Natural killer cell (primary cell): ENCODE data around the gene EPS8. TPM values are rescaled to one million over a fixed set of nuclear protein-coding genes. Genes with fewer than 3 reads are reported as not detected.

Source experiments
- ATAC-seq, 3 donors: fragments of 150-1000 bp in 2 of 3; fragments of 200-7000 bp in 1 of 3; cut with Tn5 transposase; 1 replicate in 1 of 3; 2 replicates in 2 of 3; pipeline ENCODE4 v1.10.0; 2021; ENCODE audit warnings: mild to moderate bottlenecking in 2 of 3, moderate library complexity in 2 of 3
- DNase-seq, 2 donors: peaks; one replicate each; pipeline versions ENCODE4 v3.0.0 to v3.0.0-alpha.2; 2013 to 2021; ENCODE audit warnings: mixed read lengths in 1 of 2
- H3K27ac ChIP-seq: one replicate; pipeline ENCODE4 v1.5.1; 2013; ENCODE audit warnings: mild to moderate bottlenecking, low read length
- H3K27me3 ChIP-seq: one replicate; pipeline ENCODE4 v1.6.1; 2013; ENCODE audit warnings: low read length; ENCODE audit not compliant: control insufficient read depth, insufficient read depth
- H3K36me3 ChIP-seq: one replicate; pipeline ENCODE4 v1.6.1; 2013; ENCODE audit warnings: low read length; ENCODE audit not compliant: control insufficient read depth, insufficient read depth
- H3K4me1 ChIP-seq: one replicate; pipeline ENCODE4 v1.6.1; 2013; ENCODE audit warnings: low read length; ENCODE audit not compliant: control insufficient read depth, insufficient read depth
- H3K4me3 ChIP-seq: one replicate; pipeline ENCODE4 v1.5.1; 2013; ENCODE audit warnings: low read length
- H3K9me3 ChIP-seq: one replicate; pipeline ENCODE4 v1.6.1; 2013; ENCODE audit warnings: low read length; ENCODE audit not compliant: control insufficient read depth, insufficient read depth
- H3K27ac Mint-ChIP-seq, 2 donors: one replicate each; pipeline ENCODE4 v1.8.0; 2022; ENCODE audit warnings: mild to moderate bottlenecking in 2 of 2, mixed read lengths in 2 of 2, moderate library complexity in 1 of 2
- H3K27me3 Mint-ChIP-seq, 2 donors: one replicate each; pipeline ENCODE4 v1.8.0; 2022; ENCODE audit warnings: low read depth in 2 of 2, mixed read lengths in 2 of 2
- H3K36me3 Mint-ChIP-seq: one replicate; pipeline ENCODE4 v1.8.0; 2022; ENCODE audit warnings: mixed read lengths
- H3K4me1 Mint-ChIP-seq, 2 donors: one replicate each; pipeline ENCODE4 v1.8.0; 2022; ENCODE audit warnings: mixed read lengths in 2 of 2
- H3K4me3 Mint-ChIP-seq: one replicate; pipeline ENCODE4 v1.8.0; 2022; ENCODE audit warnings: mild to moderate bottlenecking, moderate library complexity, mixed read lengths
- H3K9me3 Mint-ChIP-seq, 2 donors: one replicate each; pipeline ENCODE4 v1.8.0; 2022; ENCODE audit warnings: mixed read lengths in 2 of 2
- WGBS: methylation state at CpG from one replicate; pipeline ENCODE4 v1.1.7; 2013; ENCODE audit warnings: missing lambda C conversion rate; ENCODE audit not compliant: insufficient coverage; 5-methylcytosine and 5-hydroxymethylcytosine counted together
- intact Hi-C: fragments of 100-400 bp; cut with micrococcal nuclease; formaldehyde crosslinking; loops from one replicate; pipeline ENCODE4 v1.14.2; 2022
- total RNA-seq, 4 donors: library from RNA; stranded (reverse); fragments of 120-200 nt in 1 of 4; gene quantifications; one replicate each; pipeline versions ENCODE4 v1.2.3 to v1.2.4, GENCODE V29; 2013 to 2022
- TF ChIP-seq, protein P1 (sequence below): fragments of 200-600 bp; IDR thresholded peaks from one replicate; pipeline ENCODE4 v1.8.0; 2022; ENCODE audit warnings: antibody characterized with exemption

EPS8 gene
- total RNA-seq, 3 donors from 2014 or later (not counting 1 experiment from before 2014, with no cell fraction given) = 1.5 to 2.6 (median 1.5) TPM

DNA sequence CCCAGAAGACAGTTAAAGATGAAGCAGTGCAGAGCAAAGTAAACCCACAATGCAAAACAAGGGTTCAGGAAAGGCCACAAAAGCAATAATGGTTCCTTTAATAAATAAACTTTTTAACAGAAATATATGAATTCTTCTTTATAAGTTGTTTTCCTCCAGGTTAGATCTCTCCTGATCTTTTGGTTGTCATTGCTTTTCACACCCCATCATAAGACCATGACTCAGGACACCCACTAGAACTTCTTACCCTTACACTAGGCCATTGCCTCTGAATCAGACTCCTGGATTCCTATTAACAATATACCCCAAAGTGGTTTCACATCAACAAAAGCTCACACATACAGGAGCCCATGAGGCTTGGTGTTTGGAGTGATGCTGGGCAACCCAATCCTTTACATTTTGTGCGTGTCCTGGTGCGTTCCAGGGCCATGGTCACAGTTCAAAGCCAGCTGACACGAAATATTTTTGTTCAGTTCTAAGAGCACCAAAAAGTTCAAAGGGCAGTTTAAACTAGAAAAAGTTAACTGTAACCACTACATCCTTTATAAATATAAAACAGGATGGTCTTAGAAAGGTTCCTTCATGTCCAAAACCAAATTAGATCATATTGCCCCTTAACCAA lies 187.0 kb downstream of the EPS8 start:
- TF ChIP-seq, protein P1, sequence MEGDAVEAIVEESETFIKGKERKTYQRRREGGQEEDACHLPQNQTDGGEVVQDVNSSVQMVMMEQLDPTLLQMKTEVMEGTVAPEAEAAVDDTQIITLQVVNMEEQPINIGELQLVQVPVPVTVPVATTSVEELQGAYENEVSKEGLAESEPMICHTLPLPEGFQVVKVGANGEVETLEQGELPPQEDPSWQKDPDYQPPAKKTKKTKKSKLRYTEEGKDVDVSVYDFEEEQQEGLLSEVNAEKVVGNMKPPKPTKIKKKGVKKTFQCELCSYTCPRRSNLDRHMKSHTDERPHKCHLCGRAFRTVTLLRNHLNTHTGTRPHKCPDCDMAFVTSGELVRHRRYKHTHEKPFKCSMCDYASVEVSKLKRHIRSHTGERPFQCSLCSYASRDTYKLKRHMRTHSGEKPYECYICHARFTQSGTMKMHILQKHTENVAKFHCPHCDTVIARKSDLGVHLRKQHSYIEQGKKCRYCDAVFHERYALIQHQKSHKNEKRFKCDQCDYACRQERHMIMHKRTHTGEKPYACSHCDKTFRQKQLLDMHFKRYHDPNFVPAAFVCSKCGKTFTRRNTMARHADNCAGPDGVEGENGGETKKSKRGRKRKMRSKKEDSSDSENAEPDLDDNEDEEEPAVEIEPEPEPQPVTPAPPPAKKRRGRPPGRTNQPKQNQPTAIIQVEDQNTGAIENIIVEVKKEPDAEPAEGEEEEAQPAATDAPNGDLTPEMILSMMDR = no peak
- no peak overlapping the region for H3K4me3 Mint-ChIP-seq
- no peaks in the 10 kb centered on the region for H3K36me3 ChIP-seq
- no peaks in the 10 kb centered on the region for H3K4me1 Mint-ChIP-seq
- no peaks in the 10 kb centered on the region for H3K9me3 ChIP-seq
- ATAC-seq (no peak), DNase-seq (no peak)
- no peaks in the 10 kb centered on the region for H3K36me3 Mint-ChIP-seq
- WGBS = 80% methylated on average over 3 of the region's 3 CpGs
- intact Hi-C loops = no loop called here
- H3K9me3 Mint-ChIP-seq = no peaks in the 10 kb centered on the region
- H3K27me3 Mint-ChIP-seq = peaks cover 8 to 10% of the 10 kb centered on the region in 2 donors
- no peaks in the 10 kb centered on the region for H3K27me3 ChIP-seq
- no peak overlapping the region for H3K27ac ChIP-seq
- H3K4me1 ChIP-seq = no peaks in the 10 kb centered on the region
- H3K4me3 ChIP-seq = no peak overlapping the region
- no peak overlapping the region for H3K27ac Mint-ChIP-seq

DNA sequence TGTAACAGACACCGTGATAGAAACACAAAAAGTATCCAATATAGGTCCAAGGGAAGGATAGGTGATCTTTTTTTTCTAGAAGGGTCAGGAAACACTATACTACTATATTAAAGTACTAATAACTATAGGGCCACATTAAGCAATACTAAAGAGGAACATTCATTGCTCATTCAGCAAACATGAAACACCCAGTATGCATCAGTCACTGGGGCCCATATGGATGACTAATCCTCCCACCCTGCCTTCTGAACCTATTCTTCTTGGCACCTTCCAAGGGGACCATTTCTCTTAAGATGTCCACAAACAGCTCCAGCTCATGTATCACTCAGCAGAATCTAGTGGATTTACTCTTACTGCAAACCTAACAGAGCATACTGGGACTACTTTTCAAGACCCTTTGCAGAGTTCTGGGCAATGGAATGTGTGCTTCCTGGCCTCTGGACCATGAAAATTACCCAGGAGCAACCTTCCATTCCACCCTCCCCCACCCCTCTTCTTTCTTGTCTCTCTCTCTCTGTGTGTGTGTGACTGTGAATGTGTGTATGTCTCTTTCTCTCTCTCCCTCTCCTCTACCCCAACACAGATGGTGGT lies 187.9 kb downstream of the EPS8 start:
- Mint-ChIP-seq H3K27ac (no peak overlapping the region), H3K4me1 (no peaks in the 10 kb centered on the region), H3K27me3 (peaks cover 8 to 10% of the 10 kb centered on the region in 2 donors), H3K9me3 (no peaks in the 10 kb centered on the region), H3K4me3 (no peak overlapping the region), H3K36me3 (no peaks in the 10 kb centered on the region)
- no CpG with 5 or more reads among the region's 1 CpG for WGBS
- Histone ChIP-seq H3K4me3 (no peak overlapping the region), H3K36me3 (no peaks in the 10 kb centered on the region), H3K27ac (no peak overlapping the region), H3K9me3 (no peaks in the 10 kb centered on the region), H3K4me1 (no peaks in the 10 kb centered on the region), H3K27me3 (no peaks in the 10 kb centered on the region)
- ATAC-seq (no peak), DNase-seq (no peak)
- intact Hi-C loops = no loop called here
- TF ChIP-seq, protein P1 = no peak

DNA sequence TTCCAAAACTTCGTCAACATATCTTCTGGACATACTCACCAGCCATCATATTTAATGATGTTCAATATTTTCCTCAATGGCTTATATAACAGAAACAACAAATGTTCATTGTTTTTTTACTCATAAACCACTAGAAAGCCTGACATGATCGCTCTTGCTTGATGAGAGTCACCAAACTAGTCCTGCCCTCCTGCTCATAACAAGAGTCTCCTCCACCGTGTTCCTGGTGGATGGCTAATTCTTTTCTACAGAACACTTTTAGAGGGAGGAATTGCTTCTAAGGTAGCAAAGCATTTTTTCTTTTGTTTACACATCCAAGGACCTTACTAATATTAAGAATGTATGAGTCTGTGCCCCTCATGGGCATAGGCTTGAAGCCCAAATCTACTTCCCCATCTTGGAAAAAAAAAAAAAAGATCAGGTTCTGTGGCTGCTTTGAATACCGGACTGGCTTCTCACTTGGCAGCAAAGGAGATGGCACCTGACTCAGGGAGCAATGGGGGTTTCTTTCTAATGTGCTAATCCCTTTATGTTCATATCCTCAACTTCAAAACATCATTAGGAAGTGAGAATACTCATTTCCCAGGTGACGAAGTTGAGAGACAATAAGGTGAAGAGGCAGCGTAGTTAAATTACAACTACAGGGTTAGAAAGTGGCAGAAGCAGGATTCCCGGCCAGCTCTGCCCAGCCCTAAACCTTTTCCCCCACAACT lies 188.8 kb downstream of the EPS8 start:
- no peak overlapping the region for H3K27ac Mint-ChIP-seq
- Histone ChIP-seq H3K27me3 (no peaks in the 10 kb centered on the region), H3K9me3 (no peaks in the 10 kb centered on the region), H3K4me1 (no peaks in the 10 kb centered on the region), H3K36me3 (no peaks in the 10 kb centered on the region), H3K4me3 (no peak overlapping the region), H3K27ac (no peak overlapping the region)
- 95% methylated on average over 2 of the region's 7 CpGs for WGBS
- H3K4me1 Mint-ChIP-seq = no peaks in the 10 kb centered on the region
- no peak overlapping the region for H3K4me3 Mint-ChIP-seq
- H3K27me3 Mint-ChIP-seq = peaks cover 8 to 13% of the 10 kb centered on the region in 2 donors
- no peaks in the 10 kb centered on the region for H3K36me3 Mint-ChIP-seq
- DNase-seq = no peak
- no peaks in the 10 kb centered on the region for H3K9me3 Mint-ChIP-seq
- ATAC-seq = no peak
- TF ChIP-seq, protein P1 = no peak
- intact Hi-C loops = no loop called here
